ENCODE measurements around the gene CD1D. TPM values are rescaled to one million over a fixed set of nuclear protein-coding genes. Genes with fewer than 3 reads are reported as not detected.
"Not testable (repeated sequence)": the region's sequence is repeated elsewhere in the genome, so short reads cannot be mapped to it uniquely, and the experiment has no call there.

CD1D gene
- total and polyA plus RNA-seq, 4 experiments from 2014 or later, result 0.08 TPM; not detected in 3

DNA sequence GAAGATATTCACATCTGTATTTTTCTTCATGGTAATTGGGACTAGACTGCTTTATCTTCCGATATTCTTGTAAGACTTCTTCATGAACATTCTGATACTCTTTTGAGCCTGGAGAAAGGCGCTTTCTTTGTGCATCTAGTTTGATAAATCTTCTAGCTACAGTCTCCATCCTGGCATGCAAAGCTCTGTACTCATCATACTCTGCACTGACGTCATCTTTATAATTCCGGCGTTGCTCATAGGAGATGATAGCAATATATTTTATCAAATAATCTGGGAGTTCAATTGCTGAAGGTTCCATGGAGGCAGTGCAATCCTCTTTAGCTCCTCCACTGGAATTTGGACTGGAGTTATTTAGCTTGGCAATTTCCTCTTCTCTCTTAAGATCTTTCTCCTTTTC, 4.8 kb upstream of the CD1D start:
- CTCF ChIA-PET (ENCODE audit: partially characterized antibody); H3K4me1 Mint-ChIP-seq; H3K4me3 Mint-ChIP-seq; H3K4me3 ChIP-seq (ENCODE audit: low read length in 2 of 2); POLR2A ChIA-PET (ENCODE audit: partially characterized antibody); H3K9me3 Mint-ChIP-seq; H3K27ac ChIP-seq (ENCODE audit: low read depth, low read length); DNase-seq; H3K36me3 ChIP-seq (ENCODE audit: insufficient read depth, low read length); intact Hi-C loops (cut with micrococcal nuclease); H3K36me3 Mint-ChIP-seq; H3K27ac Mint-ChIP-seq; H3K4me1 ChIP-seq (ENCODE audit: insufficient read depth, low read length); H3K9me3 ChIP-seq (ENCODE audit: control insufficient read depth in 1 of 2, low read length in 2 of 2): not testable (repeated sequence)
- H3K27me3 Mint-ChIP-seq, result peaks cover 35 to 55% of the 10 kb centered on the region in 2 donors
- peaks cover 16% of the 10 kb centered on the region for H3K27me3 ChIP-seq (ENCODE audit: insufficient read depth, low read length)

DNA sequence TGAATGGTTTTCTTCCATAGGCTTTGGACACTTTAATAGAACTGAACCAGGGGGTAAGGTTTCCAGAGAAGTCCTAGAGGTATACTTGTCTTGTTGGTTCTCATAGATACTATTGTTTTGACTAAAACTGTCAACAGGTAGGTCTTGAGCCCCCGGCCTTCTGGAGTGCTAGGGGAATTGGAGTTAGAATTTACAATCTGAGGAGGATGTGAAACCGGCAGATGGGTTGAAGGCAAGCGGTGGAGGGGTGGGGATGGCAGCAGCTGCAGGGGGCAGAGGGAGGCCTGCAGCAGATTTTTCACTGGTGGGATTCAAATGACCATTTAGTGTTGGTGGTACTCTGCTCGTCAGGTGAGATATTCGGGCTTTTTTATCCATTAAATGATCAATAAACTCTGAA, 4.3 kb upstream of the CD1D start:
- ChIA-PET POLR2A (ENCODE audit: partially characterized antibody) (no interaction called here), CTCF (ENCODE audit: partially characterized antibody) (interaction anchor here (1.4 kb wide), 1 partner anchor 28 kb away, joined by 4 read pairs; no protein-coding TSS in a partner anchor)
- DNase-seq, result peak in 1 of 5 donors; percentile 13
- Mint-ChIP-seq H3K4me3 (peak overlapping the region in 1 of 8 donors; percentile 35), H3K36me3 (no peaks in the 10 kb centered on the region), H3K4me1 (peaks cover 0 to 13% (median 6%) of the 10 kb centered on the region in 4 donors), H3K27ac (no peak overlapping the region), H3K27me3 (peaks cover 38 to 54% of the 10 kb centered on the region in 2 donors), H3K9me3 (peaks cover 0 to 4% (median 0%) of the 10 kb centered on the region in 8 donors)
- Histone ChIP-seq H3K27me3 (ENCODE audit: insufficient read depth, low read length) (peaks cover 16% of the 10 kb centered on the region), H3K27ac (ENCODE audit: low read depth, low read length) (no peak overlapping the region), H3K4me1 (ENCODE audit: insufficient read depth, low read length) (peaks cover 7% of the 10 kb centered on the region), H3K4me3 (ENCODE audit: low read length in 2 of 2) (no peak overlapping the region), H3K9me3 (ENCODE audit: control insufficient read depth in 1 of 2, low read length in 2 of 2) (no peaks in the 10 kb centered on the region), H3K36me3 (ENCODE audit: insufficient read depth, low read length) (no peaks in the 10 kb centered on the region)
- intact Hi-C loops (cut with micrococcal nuclease), result no loop called here

DNA sequence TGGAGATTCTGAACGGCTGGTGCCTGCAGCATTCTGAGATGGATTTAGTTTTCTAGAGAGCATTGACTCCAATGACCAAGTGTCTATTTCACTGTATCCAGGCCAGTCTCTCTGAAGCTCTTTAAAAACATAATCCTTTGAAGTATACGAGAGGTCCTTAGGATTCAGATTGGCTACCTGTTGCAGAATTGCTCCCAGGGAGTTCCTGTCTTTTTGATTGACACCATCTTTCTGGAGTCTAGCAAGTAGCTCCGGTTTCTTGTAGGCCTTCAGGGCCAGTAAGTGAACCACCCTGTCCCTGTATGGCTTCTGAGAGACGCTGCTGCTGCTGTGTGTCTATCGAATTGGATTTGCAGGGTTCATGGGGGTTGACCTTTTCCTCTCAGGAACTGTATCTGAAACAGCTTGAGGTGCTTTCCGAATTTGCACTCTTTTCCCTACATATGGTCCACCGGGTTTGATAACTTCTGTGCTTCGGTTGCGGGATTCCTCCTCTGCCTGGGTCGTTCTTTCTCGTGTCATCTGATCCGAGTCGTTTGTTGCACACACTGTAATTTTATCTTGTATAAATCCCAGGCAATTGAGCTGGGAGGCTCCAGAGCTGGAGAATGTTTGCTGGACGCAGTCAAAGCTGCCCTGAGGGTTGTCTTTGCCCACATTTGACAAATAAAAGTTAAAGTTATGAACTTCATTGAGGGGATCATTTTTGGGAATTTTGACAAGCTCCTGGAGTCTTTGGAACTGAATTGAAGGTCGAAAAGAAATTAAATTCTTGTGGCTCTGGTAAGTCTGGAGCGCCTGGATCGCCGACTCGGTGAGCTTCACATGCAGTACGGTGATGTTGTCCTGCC, 3.6 kb upstream of the CD1D start:
- H3K4me3 ChIP-seq (ENCODE audit: low read length in 2 of 2); H3K36me3 Mint-ChIP-seq; H3K9me3 ChIP-seq (ENCODE audit: control insufficient read depth in 1 of 2, low read length in 2 of 2); DNase-seq; POLR2A ChIA-PET (ENCODE audit: partially characterized antibody); intact Hi-C loops (cut with micrococcal nuclease); H3K9me3 Mint-ChIP-seq; H3K36me3 ChIP-seq (ENCODE audit: insufficient read depth, low read length); H3K4me1 ChIP-seq (ENCODE audit: insufficient read depth, low read length); H3K27ac Mint-ChIP-seq; H3K27ac ChIP-seq (ENCODE audit: low read depth, low read length): not testable (repeated sequence)
- H3K27me3 Mint-ChIP-seq, result peaks cover 44 to 55% of the 10 kb centered on the region in 2 donors
- peaks cover 22% of the 10 kb centered on the region for H3K27me3 ChIP-seq (ENCODE audit: insufficient read depth, low read length)
- CTCF ChIA-PET (ENCODE audit: partially characterized antibody), result interaction anchor here (0.9 to 1.4 kb wide), 2 partner anchors 27 to 32 kb away, joined by 3 to 4 read pairs; no protein-coding TSS in a partner anchor
- H3K4me3 Mint-ChIP-seq, result peak overlapping the region in 3 of 8 donors; percentile 17 to 56 (median 29)
- peaks cover 0 to 20% (median 9%) of the 10 kb centered on the region in 4 donors for H3K4me1 Mint-ChIP-seq

DNA sequence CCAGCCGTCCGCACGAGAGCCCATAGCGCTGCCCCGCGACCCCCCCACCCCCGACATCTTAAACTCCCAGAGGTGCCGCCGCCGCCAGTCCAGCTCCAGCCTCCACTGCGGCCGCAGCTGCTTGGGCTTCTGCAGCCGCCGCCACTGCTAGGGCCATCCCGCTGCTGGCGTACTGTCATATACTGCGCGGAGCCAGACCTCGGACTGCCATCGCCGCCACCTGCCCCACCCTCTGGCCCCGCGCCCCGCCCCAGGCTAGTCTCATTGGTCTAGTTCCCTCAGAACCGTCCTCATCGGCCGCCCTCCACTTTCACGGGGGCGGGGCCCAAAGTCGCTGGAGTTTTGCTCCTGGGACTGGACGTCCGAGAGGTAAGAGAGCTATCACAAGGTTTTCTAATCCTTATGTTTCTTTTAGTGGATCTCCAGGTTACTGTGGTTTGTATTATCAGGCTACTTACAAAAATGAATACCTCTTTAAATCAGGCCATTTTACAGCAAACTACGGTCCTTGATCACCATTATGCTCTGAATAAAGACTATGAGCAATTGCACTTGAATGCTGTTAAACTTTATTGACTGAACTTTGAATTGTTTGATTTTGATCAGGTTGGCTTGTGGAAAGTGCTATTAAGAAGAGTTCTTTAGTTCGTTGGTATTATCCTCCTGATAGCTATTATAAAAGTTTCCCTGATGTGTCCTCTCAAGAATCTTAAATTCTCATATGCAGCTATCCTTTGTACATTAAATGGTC, 2.8 kb upstream of the CD1D start:
- no peaks in the 10 kb centered on the region for H3K9me3 ChIP-seq (ENCODE audit: control insufficient read depth in 1 of 2, low read length in 2 of 2)
- no peaks in the 10 kb centered on the region for H3K36me3 Mint-ChIP-seq
- no peak for DNase-seq
- H3K27me3 Mint-ChIP-seq, result peaks cover 48 to 55% of the 10 kb centered on the region in 2 donors
- H3K4me3 Mint-ChIP-seq, result peak overlapping the region in 4 of 8 donors; percentile 8 to 56 (median 24)
- intact Hi-C loops (cut with micrococcal nuclease), result no loop called here
- peaks cover 8% of the 10 kb centered on the region for H3K4me1 ChIP-seq (ENCODE audit: insufficient read depth, low read length)
- peaks cover 0 to 4% (median 0%) of the 10 kb centered on the region in 8 donors for H3K9me3 Mint-ChIP-seq
- peaks cover 22% of the 10 kb centered on the region for H3K27me3 ChIP-seq (ENCODE audit: insufficient read depth, low read length)
- H3K4me1 Mint-ChIP-seq, result peaks cover 0 to 20% (median 9%) of the 10 kb centered on the region in 4 donors
- no peaks in the 10 kb centered on the region for H3K36me3 ChIP-seq (ENCODE audit: insufficient read depth, low read length)
- H3K27ac ChIP-seq (ENCODE audit: low read depth, low read length), result no peak overlapping the region
- CTCF ChIA-PET (ENCODE audit: partially characterized antibody), result interaction anchor here (0.9 to 1.4 kb wide), 2 partner anchors 26 to 31 kb away, joined by 3 to 4 read pairs; no protein-coding TSS in a partner anchor
- POLR2A ChIA-PET (ENCODE audit: partially characterized antibody), result no interaction called here
- no peak overlapping the region for H3K27ac Mint-ChIP-seq
- H3K4me3 ChIP-seq (ENCODE audit: low read length in 2 of 2), result no peak overlapping the region

DNA sequence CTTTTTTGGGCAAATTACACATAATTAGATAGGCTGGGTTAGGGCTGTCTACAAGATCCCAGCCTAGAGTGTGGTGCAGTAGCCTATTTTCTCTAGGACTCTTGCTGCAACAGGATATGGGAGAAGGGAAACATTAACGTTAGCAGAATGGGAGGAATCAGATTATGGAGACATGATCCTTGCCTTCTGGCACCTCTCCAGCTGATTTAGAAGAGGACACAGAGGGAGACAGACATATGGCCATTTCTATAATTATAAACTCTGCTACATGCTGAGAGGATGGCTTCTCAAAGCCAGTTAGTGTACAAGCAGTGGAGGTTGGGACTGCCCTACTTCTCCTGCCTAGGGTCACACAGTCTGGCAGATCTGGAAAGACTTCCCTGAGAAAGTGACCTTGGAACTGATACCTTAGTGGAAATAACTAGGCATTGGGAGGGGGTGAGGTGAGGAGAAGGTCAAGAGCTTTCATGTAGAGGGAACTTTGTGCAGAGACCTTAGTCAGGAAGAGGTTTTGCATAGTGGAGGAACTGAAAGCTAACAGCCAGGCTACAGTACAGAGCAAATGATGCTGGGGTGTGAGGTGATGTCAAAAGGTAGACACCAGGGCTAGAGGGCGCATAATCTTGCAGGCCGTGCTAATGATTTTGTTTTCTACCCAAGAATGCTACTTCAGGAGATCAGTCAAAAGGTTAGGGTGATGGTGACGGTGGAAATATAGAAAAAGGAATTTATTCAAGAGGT, 1.2 kb upstream of the CD1D start:
- Histone ChIP-seq H3K27me3 (ENCODE audit: insufficient read depth, low read length) (peaks cover 22% of the 10 kb centered on the region), H3K27ac (ENCODE audit: low read depth, low read length) (no peak overlapping the region), H3K4me1 (ENCODE audit: insufficient read depth, low read length) (peaks cover 8% of the 10 kb centered on the region), H3K36me3 (ENCODE audit: insufficient read depth, low read length) (no peaks in the 10 kb centered on the region), H3K4me3 (ENCODE audit: low read length in 2 of 2) (no peak overlapping the region), H3K9me3 (ENCODE audit: control insufficient read depth in 1 of 2, low read length in 2 of 2) (no peaks in the 10 kb centered on the region)
- POLR2A ChIA-PET (ENCODE audit: partially characterized antibody), result no interaction called here
- Mint-ChIP-seq H3K27me3 (peaks cover 50 to 56% of the 10 kb centered on the region in 2 donors), H3K4me3 (peak overlapping the region in 2 of 8 donors; percentile 0 to 11), H3K9me3 (peaks cover 0 to 4% (median 0%) of the 10 kb centered on the region in 8 donors), H3K27ac (no peak overlapping the region), H3K4me1 (peaks cover 0 to 20% (median 9%) of the 10 kb centered on the region in 4 donors), H3K36me3 (no peaks in the 10 kb centered on the region)
- intact Hi-C loops (cut with micrococcal nuclease), result no loop called here
- no peak for DNase-seq
- CTCF ChIA-PET (ENCODE audit: partially characterized antibody), result no interaction called here

DNA sequence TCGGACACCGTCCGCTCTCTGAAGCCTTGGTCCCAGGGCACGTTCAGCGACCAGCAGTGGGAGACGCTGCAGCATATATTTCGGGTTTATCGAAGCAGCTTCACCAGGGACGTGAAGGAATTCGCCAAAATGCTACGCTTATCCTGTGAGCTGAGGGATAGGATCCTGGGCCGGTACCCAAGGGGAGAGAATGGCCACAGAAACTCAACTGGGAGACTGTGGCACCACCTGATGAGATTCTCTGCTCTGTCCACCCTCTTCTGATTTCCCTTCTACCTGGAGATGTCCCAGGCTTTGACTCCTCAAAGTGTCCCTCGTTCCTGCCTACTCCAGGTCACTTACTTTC, 855 bp downstream of the CD1D start:
- Mint-ChIP-seq H3K9me3 (peaks cover 0 to 4% (median 0%) of the 10 kb centered on the region in 8 donors), H3K4me3 (peak overlapping the region in 6 of 8 donors; percentile 18 to 79 (median 64)), H3K4me1 (peaks cover 0 to 20% (median 9%) of the 10 kb centered on the region in 4 donors), H3K36me3 (no peaks in the 10 kb centered on the region), H3K27ac (no peak overlapping the region), H3K27me3 (peaks cover 48 to 52% of the 10 kb centered on the region in 2 donors)
- Histone ChIP-seq H3K4me3 (ENCODE audit: low read length in 2 of 2) (no peak overlapping the region), H3K4me1 (ENCODE audit: insufficient read depth, low read length) (peaks cover 8% of the 10 kb centered on the region), H3K27ac (ENCODE audit: low read depth, low read length) (no peak overlapping the region), H3K9me3 (ENCODE audit: control insufficient read depth in 1 of 2, low read length in 2 of 2) (no peaks in the 10 kb centered on the region), H3K36me3 (ENCODE audit: insufficient read depth, low read length) (no peaks in the 10 kb centered on the region), H3K27me3 (ENCODE audit: insufficient read depth, low read length) (peaks cover 22% of the 10 kb centered on the region)
- ChIA-PET CTCF (ENCODE audit: partially characterized antibody) (no interaction called here), POLR2A (ENCODE audit: partially characterized antibody) (no interaction called here)
- no peak for DNase-seq
- intact Hi-C loops (cut with micrococcal nuclease), result no loop called here

All from CD4-positive, alpha-beta memory T cell (primary cell).